ENCODE data around the gene SGO2.
"Not testable (repeated sequence)": the region's sequence is repeated elsewhere in the genome, so short reads cannot be mapped to it uniquely, and the experiment has no call there.

The SGO2 gene

GRCh38 chr2:200624026-200624425 is 98.0 kb downstream of the SGO2 start:
- DNase-seq (ENCODE audit: low spot score): no peak

- DNase-seq (ENCODE audit: low spot score): peak; percentile 35
Measured at GRCh38 chr2:200624658-200625057, 98.7 kb downstream of the SGO2 start.

GRCh38 chr2:200625282-200625681 is 99.3 kb downstream of the SGO2 start:
- DNase-seq (ENCODE audit: low spot score): no peak

- no peak for DNase-seq (ENCODE audit: low spot score)
Measured at GRCh38 chr2:200625958-200626363, 100.0 kb downstream of the SGO2 start.

GRCh38 chr2:200627110-200627770 is 101.2 kb downstream of the SGO2 start:
- no peak for DNase-seq (ENCODE audit: low spot score)

GRCh38 chr2:200628461-200628860 is 102.5 kb downstream of the SGO2 start:
- DNase-seq (ENCODE audit: low spot score): not testable (repeated sequence)

- no peak for DNase-seq (ENCODE audit: low spot score)
Measured at GRCh38 chr2:200631287-200631686, 105.3 kb downstream of the SGO2 start.
